A204.1 (cell line): ENCODE measurements around the gene PERP.
A peak's percentile ranks its signal among the peaks of the same experiment; 100 is the strongest.
"Not testable (repeated sequence)": the region's sequence is repeated elsewhere in the genome, so short reads cannot be mapped to it uniquely, and the experiment has no call there.

Experiments used
- FAIRE-seq: peaks from 2 replicates; lab custom pipeline; 2012; peaks lifted over from hg19 to GRCh38; lab: Jason Lieb, UNC

Gene PERP

GRCh38 chr6:138104618-138105213, 2.5 kb downstream of the PERP start:
- FAIRE-seq = no peak

- FAIRE-seq = peak; percentile 49
These were observed 3.3 kb downstream of the PERP start for GRCh38 chr6:138103871-138104270.

GRCh38 chr6:138101946-138102731, 5.1 kb downstream of the PERP start:
- no peak for FAIRE-seq

GRCh38 chr6:138099832-138100231, 7.4 kb downstream of the PERP start:
- peak; percentile 99 for FAIRE-seq

- no peak for FAIRE-seq
These were observed 8.9 kb downstream of the PERP start for GRCh38 chr6:138098306-138098705.

GRCh38 chr6:138094260-138094659, 13.0 kb downstream of the PERP start:
- FAIRE-seq = no peak

- no peak for FAIRE-seq
These were observed 13.6 kb downstream of the PERP start for GRCh38 chr6:138093632-138094031.

GRCh38 chr6:138092686-138093085, 14.5 kb downstream of the PERP start:
- no peak for FAIRE-seq

GRCh38 chr6:138089325-138089724, 17.9 kb downstream of the PERP start:
- no peak for FAIRE-seq

GRCh38 chr6:138088326-138088762, 18.9 kb downstream of the PERP start:
- no peak for FAIRE-seq

- FAIRE-seq = no peak
These were observed 19.5 kb downstream of the PERP start for GRCh38 chr6:138087593-138088325.

- no peak for FAIRE-seq
These were observed 20.5 kb downstream of the PERP start for GRCh38 chr6:138086573-138087196.

GRCh38 chr6:138085839-138086222, 21.4 kb downstream of the PERP start:
- no peak for FAIRE-seq

GRCh38 chr6:138084904-138085838, 22.0 kb downstream of the PERP start:
- FAIRE-seq = no peak

- FAIRE-seq = no peak
These were observed 25.0 kb downstream of the PERP start for GRCh38 chr6:138082232-138082631.

- not testable (repeated sequence) for FAIRE-seq
These were observed 27.7 kb downstream of the PERP start for GRCh38 chr6:138079556-138079955.

GRCh38 chr6:138078491-138078890, 28.7 kb downstream of the PERP start:
- FAIRE-seq = no peak

- FAIRE-seq = peak; percentile 99
These were observed 34.0 kb downstream of the PERP start for GRCh38 chr6:138073264-138073663.

GRCh38 chr6:138063726-138064125, 43.5 kb downstream of the PERP start:
- no peak for FAIRE-seq

GRCh38 chr6:138054982-138055381, 52.2 kb downstream of the PERP start:
- no peak for FAIRE-seq

- FAIRE-seq = no peak
These were observed 54.4 kb downstream of the PERP start for GRCh38 chr6:138052783-138053182.

- FAIRE-seq = no peak
These were observed 62.2 kb downstream of the PERP start for GRCh38 chr6:138044972-138045371.
